GM15510 (cell line): ENCODE data around the gene TEX53.

Experiments
- POLR2A ChIP-seq: IDR thresholded peaks from 3 replicates; pipeline ENCODE4 v1.6.1; 2011; ENCODE audit warnings: borderline replicate concordance; ENCODE audit not compliant: insufficient read length; ENCODE audit errors: extremely low read depth

The TEX53 gene

DNA sequence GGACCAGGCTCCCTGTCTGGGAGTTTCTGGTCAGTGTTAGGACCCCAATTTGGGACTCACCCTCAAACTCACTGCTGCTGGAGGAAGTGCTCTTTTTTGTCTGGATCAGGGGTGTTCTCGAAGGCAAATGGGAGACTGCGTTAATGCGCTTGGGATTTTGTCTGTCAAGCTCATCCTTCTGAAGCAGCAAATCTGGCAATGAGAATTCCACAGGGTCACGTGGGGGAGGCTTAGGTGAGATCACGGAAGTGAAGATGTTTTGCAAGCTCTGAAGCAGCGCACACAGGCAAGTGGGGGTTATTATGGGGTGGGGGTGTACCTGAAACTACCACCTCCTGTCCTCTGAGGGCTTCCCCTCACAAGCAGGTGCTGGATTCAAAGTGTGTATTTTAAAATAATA lies 10.5 kb upstream of the TEX53 start:
- TF ChIP-seq POLR2A, result no peak

DNA sequence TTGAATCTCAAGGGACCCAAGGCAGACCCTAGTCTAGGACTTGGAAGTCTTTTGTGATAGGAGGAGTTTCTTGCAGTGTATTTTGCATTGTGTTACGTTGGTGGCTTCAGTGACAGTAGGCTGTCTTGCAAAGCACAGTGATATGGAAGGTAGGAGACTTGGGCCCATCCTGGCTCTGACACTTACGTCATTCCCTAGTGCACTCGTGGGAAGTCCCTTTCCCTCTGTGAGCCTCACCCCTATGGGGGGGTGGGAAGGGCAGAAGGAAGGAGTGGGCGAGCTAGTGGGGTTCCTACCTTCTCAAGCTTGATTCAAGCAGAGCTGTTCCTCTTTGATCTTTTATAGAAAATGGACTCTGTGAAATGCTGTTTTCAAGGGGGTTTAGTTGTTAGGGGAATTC lies 9.2 kb upstream of the TEX53 start:
- TF ChIP-seq POLR2A, result no peak

DNA sequence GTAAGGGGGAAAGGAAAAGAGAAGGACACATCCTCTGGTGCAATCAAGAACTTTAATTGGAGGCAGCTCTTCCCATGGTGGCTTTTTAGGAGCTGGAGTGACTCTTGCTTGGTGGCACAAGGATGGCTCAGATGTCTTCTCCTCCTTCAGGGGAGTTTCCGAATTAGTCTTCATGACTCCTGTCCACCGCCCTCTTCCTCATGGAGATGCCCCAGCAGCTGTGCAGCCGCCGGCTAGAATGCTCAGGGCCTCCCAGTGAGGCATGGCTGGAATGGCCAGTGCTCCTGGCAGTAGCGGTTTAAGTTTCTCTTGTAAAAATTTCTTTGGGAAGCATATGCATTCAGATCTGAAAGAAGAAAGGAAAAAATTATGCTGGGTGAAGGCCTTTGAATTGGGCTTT lies 8.8 kb upstream of the TEX53 start:
- no peak for TF ChIP-seq POLR2A

DNA sequence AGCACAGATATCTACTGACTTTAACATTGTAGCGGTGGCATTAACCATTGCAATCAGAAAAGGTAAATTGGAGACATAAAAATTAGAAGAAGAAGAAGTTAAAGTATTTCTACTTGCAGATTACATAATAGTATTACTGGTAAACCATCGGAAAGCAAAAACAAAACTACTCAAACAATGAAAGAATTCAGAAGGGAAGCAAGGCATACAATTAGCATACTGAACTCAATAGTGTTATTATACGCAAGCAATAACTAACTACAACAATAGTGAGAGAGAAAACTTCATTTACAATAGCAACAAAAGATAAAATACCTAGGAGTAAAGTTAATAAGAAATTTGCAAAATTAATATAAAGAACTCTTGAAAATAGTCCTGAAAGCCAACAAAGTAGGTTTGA lies 6.6 kb upstream of the TEX53 start:
- no peak for TF ChIP-seq POLR2A

DNA sequence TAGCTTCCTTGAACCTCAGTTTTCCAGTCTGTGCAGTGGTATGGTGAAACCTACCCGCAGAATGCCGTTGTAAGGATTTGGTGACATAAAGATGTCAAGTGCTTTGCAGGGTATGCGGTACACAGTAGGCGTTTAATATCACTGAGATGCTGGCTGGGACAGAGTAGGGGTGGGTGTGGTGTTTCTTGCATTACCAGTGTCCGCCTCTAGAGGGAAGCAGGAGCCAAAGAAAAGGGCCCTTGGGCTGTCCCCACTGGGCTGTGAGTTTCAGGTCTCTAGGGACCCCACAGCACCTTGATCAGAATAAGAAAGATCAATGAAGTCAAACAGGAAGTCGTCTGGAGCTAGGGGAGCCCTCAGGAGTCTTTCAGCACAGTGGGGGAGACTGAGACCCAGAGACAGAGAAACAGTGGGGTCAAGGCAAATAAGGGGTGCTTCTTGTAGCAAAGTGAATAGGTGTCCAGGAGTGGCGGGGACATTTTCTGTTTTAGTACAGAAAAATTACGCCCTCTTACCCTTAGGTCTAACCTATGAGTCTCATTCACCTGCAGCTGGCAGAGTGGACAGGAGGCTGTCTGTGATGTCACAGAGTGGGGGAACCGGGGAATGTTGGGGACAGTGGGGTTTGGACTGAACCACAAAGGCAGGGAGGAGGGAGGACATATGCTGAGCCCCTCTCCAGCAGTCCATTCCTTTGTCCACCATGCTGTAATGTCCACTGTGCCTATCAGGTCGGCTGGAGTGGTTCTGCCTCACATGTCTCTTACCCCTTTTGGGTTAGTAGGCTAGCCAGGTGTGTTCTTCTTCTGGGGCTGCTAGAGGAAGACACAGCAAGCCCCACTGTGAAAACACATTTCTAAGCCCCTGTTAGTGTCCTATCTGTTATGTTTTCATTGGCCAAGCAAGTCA lies 4.7 kb upstream of the TEX53 start:
- no peak for TF ChIP-seq POLR2A

DNA sequence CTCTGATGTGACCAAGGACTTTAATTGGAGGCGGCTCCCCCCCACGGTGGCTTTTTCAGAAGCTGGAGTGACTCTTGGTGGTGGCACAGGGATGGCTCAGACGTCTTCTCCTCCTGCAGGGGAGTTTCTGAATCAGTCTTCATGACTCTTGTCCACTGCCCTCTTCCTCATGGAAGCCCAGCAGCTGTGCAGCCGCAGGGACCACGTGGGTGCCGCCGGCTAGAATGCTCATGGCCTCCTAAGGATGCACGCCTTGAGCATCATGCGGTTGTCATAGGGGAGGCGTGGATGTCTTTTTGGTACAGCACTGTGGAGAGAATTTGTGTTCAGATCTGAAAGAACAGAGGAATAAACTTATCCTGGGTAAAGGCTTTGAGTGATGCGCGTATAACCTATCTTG lies 1.3 kb downstream of the TEX53 start:
- no peak for TF ChIP-seq POLR2A

DNA sequence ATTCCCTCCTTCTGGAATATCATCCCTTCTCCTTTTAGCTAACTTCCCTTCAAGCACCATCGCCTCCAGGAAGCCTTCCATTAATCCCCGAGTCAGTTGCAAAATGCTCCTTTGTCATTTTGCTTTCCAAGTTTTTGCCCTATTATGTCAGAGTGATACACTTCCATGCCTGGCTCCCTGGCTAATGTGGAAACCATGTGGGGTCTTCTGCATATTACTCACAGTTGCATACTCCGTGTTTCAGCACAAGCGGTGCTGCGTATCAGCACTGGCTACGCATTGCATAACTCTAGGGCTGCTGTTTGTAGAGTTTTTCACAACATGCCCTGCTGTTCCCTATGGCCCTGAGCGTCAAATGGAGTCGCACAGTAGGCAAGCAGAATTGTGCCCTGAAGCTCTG lies 1.9 kb downstream of the TEX53 start:
- no peak for TF ChIP-seq POLR2A

DNA sequence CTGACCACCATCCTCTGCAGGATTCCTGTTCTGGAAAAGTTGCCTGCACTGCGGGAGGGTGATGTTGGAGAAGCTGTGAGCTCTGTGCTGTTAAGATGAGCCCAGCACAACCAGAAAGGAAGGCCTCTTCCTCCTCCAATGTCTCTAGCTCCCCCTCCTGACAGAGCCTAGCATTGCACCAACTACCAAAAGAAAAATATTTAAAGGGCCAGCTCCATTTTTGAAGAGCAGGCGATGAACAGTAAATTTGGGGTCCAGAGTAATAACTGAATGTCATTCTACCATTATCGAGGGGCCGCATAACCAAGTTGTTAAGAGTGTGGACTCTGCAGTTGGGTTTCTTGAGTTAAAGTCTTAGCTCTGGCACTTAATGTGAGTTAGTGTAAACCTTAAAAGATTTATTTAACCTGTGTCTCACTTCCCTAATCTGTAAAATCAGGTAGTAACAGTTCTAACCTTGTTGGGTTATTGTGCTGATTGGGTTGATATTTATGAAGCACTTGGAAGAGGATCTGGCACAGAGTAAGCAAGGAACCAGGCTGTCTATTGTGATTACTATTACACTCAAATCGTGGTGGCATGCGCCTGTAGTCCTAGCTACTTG lies 3.9 kb downstream of the TEX53 start:
- no peak for TF ChIP-seq POLR2A

DNA sequence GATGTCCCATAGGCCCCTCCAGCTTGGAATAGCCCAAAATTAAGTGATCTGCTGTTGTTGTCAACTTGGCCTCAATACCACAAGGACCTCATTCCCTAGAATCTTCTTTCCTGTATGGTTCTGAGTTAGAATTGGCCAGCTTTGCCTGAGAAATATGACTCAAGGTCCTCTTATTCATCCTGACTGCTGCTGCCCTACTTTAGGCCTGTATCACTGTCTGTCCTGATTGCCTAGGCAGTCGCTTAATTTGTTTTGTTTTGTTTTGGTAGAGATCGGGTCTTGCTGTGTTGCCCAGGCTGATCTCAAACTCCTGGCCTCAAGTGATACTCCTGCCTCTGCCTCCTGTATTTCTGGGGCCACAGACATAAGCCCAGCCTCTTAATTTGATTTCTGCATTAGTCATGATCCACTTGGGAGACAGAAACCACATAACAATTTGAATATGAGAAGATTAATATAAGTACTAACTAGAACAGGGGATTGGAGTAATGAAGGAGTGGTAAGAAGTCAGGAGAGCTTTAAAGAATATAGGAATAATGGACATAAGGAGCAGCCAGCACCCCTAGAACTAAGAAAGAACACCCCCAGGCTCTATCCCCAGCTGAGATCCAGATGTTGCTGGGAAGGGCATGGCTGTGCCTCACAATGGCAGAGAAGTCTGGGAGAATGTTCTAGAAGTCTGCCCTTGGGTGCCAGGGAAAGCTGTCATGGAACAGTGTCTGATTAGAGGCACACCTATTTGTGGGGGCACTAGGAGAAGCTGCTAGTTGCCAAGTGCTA lies 4.6 kb downstream of the TEX53 start:
- TF ChIP-seq POLR2A, result no peak

DNA sequence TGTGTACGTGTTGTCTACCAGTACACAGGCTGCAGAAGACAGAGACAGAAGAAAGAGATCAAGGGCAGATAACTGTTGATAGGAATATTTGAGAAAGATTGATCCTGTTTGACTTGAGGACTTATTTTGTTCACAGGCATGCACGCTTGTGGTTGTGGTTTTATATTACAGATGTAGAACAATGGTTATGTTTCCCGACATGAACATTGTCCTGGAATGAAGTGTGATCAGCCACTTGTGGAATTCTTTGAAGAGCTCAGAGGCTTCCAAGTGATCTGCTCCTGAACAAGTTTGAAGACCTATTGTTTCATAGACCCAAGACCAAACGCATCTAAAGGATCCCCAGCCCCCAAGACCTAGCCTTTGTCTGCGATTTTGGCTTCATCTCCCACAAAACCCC lies 13.7 kb downstream of the TEX53 start:
- no peak for TF ChIP-seq POLR2A

DNA sequence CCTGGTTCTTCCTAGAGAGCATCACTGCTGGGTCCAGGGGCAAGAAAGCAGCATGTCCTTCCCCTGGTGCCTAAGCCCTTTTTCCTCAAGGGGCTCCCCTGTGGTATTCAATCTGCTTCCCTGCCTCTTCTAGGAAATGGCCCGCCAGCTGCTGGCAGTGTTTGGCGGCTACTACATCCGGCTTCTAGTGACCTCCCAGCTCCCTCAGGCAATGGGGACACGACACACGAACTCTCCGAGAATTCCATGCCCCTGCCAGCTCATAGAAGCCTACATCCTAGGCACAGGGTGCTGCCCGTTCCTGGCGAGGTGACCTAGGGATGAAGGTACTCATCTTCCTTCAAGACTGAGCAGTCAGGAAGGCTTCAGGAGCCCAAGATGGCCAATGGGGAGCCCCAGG lies 14.6 kb downstream of the TEX53 start:
- TF ChIP-seq POLR2A, result no peak

DNA sequence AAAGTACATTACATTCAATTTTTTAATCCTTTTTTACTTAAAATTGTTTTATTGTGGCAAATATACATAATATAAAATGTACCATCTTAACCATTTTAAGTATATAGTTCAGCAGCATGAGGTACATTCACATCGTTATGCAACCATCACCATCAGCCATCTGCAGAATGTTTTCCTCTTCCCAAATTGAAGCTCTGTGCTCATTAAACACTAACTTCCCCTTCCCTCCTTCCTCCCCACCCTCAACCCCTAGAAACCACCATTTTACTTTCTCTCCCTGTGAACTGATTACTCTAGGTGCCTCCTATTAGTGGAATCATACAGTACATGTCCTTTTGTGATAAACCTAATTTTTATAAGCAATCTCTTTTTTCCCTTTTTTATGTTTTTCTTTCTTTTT lies 15.6 kb downstream of the TEX53 start:
- TF ChIP-seq POLR2A, result no peak

DNA sequence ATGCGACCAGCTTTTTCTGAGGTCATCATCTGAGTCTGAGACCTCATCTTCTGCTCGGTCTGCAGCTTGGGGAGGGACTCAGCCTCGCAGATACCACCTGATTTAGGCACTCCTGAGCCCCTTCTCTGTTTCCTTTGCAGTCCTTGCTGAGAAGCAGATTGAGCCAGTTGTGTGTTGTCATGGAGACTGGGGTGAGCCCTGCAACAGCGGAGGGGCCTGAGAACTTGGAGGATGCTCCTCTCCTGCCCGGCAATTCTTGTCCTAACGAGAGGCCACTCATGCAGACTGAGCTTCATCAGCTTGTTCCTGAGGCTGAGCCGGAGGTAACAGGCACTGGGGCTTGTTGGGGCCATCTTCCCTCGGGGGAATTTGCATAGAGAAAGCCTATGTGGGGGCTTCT lies 19.2 kb downstream of the TEX53 start:
- no peak for TF ChIP-seq POLR2A

DNA sequence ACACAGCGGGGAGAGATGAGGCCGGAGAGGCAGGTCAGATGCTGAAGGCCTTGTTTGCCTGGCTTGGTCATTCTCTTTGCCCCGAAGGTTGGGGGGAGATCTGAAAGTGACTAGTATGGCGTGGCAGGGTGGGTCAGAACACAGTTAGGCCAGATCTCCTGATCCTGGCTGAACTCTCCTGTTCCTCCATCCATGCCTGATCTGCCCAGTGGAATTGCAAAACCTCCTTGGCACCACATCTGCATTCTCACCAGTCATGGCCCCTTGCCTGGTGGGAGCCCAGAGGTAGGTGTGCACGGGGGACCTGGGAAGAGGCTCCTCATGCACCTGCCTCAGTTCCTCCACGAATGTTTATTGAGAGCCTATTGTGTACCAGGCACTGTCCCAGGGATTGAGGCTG lies 23.2 kb downstream of the TEX53 start:
- TF ChIP-seq POLR2A, result no peak

DNA sequence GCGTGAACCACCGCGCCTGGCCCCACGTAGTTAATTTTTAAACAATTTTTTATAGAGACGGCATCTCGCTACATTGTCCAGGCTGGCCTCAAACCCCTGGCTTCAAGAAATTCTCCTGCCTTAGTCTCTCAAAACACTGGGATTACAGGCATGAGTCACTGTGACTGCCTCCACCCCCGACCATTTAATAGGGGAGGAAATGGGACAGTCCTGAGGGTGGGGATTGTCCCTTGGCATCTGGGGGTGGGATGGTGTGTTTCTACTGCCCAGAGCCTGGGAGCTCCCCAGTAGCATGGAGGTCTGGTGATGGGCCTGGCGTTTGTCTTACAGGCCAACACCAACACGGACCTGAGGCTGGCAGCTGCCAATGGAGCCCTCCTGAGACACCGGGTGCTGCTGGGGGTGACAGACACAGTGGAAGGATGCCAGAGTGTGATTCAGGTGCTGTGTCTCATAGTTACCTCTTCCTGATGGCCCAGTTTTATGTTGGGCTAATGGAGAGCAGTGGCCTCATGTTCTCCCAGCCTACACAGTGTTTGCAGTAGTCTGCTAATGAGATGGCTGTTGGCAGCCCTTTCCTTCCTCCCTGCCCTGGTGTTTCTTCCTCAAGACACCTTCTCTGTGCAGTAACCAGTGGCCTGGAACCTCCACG lies 24.0 kb downstream of the TEX53 start:
- no peak for TF ChIP-seq POLR2A
